Neuronal stem cell (in vitro differentiated cells): ENCODE data around the gene RIPPLY2.

Experiments used
- DNase-seq: peaks from one replicate; pipeline ENCODE4 v3.0.0-alpha.2; 2013; ENCODE audit warnings: low spot score
- H2AFZ ChIP-seq: one replicate; pipeline ENCODE4 v1.6.1; 2013; ENCODE audit warnings: mild to moderate bottlenecking, low read length, inconsistent platforms
- H2AK5ac ChIP-seq: 2 replicates; pipeline ENCODE4 v1.6.1; 2013; ENCODE audit warnings: low read depth, mild to moderate bottlenecking, inconsistent platforms, low read length, moderate library complexity, mixed read lengths
- H2BK120ac ChIP-seq: 2 replicates; pipeline ENCODE4 v1.6.1; 2013; ENCODE audit warnings: low read depth, mild to moderate bottlenecking, inconsistent platforms, low read length, moderate library complexity, mixed read lengths
- H2BK12ac ChIP-seq: one replicate; pipeline ENCODE4 v1.6.1; 2013; ENCODE audit warnings: low read length, inconsistent platforms
- H2BK15ac ChIP-seq: 2 replicates; pipeline ENCODE4 v1.6.1; 2013; ENCODE audit warnings: mild to moderate bottlenecking, low read length, inconsistent platforms, mixed read lengths
- H2BK5ac ChIP-seq: one replicate; pipeline ENCODE4 v1.6.1; 2013; ENCODE audit warnings: inconsistent platforms, mild to moderate bottlenecking, low read length, moderate library complexity
- H3K14ac ChIP-seq: one replicate; pipeline ENCODE4 v1.6.1; 2013; ENCODE audit warnings: low read length, inconsistent platforms
- H3K18ac ChIP-seq: 2 replicates; pipeline ENCODE4 v1.6.1; 2013; ENCODE audit warnings: low read length, inconsistent platforms
- H3K23ac ChIP-seq: 2 replicates; pipeline ENCODE4 v1.6.1; 2013; ENCODE audit warnings: low read depth, mild to moderate bottlenecking, mixed read lengths, low read length, inconsistent platforms; ENCODE audit not compliant: poor library complexity
- H3K27ac ChIP-seq: replicated peaks from 3 replicates; pipeline ENCODE4 v1.5.1; 2013; ENCODE audit warnings: low read length, inconsistent platforms
- H3K27me3 ChIP-seq, 3 experiments: 2 replicates each; pipeline ENCODE4 v1.6.1; 2013; ENCODE audit warnings: low read length in 3 of 3, mild to moderate bottlenecking in 2 of 3, inconsistent platforms in 1 of 3, low read depth in 1 of 3, mixed read lengths in 1 of 3, moderate library complexity in 1 of 3; ENCODE audit not compliant: control insufficient read depth in 3 of 3, insufficient read depth in 3 of 3
- H3K36me3 ChIP-seq, 2 donors: replicated peaks in 1 of 2; 2 replicates each; pipeline ENCODE4 v1.6.1; 2013; ENCODE audit warnings: low read length in 2 of 2; ENCODE audit not compliant: control insufficient read depth in 2 of 2, insufficient read depth in 2 of 2
- H3K4ac ChIP-seq: 2 replicates; pipeline ENCODE4 v1.6.1; 2013; ENCODE audit warnings: inconsistent platforms, mild to moderate bottlenecking, low read length, moderate library complexity
- H3K4me1 ChIP-seq, 2 donors: 1 replicate in 1 of 2; 2 replicates in 1 of 2; pipeline ENCODE4 v1.6.1; 2013; ENCODE audit warnings: low read length in 2 of 2, low read depth in 1 of 2; ENCODE audit not compliant: control insufficient read depth in 2 of 2, insufficient read depth in 1 of 2
- H3K4me2 ChIP-seq: one replicate; pipeline ENCODE4 v1.6.1; 2013; ENCODE audit warnings: mild to moderate bottlenecking, low read length, inconsistent platforms; ENCODE audit not compliant: insufficient read depth, poor library complexity, severe bottlenecking
- H3K4me3 ChIP-seq, 2 donors: 2 replicates each; pipeline ENCODE4 v1.5.1; 2013; ENCODE audit warnings: low read length in 2 of 2, mild to moderate bottlenecking in 2 of 2, inconsistent platforms in 1 of 2, moderate library complexity in 1 of 2
- H3K79me1 ChIP-seq: one replicate; pipeline ENCODE4 v1.6.1; 2013; ENCODE audit warnings: low read depth, mild to moderate bottlenecking, inconsistent platforms, low read length, moderate library complexity
- H3K9ac ChIP-seq: one replicate; pipeline ENCODE4 v1.6.1; 2013; ENCODE audit warnings: mild to moderate bottlenecking, low read depth, low read length, inconsistent platforms; ENCODE audit not compliant: poor library complexity
- H3K9me3 ChIP-seq, 2 donors: replicated peaks in 1 of 2; 2 replicates each; pipeline versions ENCODE3 to v1.6.1; 2013; ENCODE audit warnings: low read length in 2 of 2, mild to moderate bottlenecking in 2 of 2, inconsistent platforms in 1 of 2, low read depth in 1 of 2, mixed read lengths in 1 of 2, moderate library complexity in 1 of 2; ENCODE audit not compliant: control insufficient read depth in 2 of 2, insufficient read depth in 1 of 2
- H4K8ac ChIP-seq: one replicate; pipeline ENCODE4 v1.6.1; 2013; ENCODE audit warnings: low read depth, mild to moderate bottlenecking, inconsistent platforms, low read length, moderate library complexity
- H4K91ac ChIP-seq: one replicate; pipeline ENCODE4 v1.6.1; 2013; ENCODE audit warnings: low read length, low read depth, mild to moderate bottlenecking, inconsistent platforms; ENCODE audit not compliant: poor library complexity
- WGBS, 2 donors: extraction: QIAGEN DNeasy Blood & Tissue Kit; methylation state at CpG; one replicate each; pipeline ENCODE4 v1.1.7; 2013; ENCODE audit warnings: missing lambda C conversion rate in 2 of 2, mixed read lengths in 1 of 2; ENCODE audit not compliant: insufficient read length in 2 of 2, insufficient replicate concordance in 1 of 2; ENCODE audit errors: extremely low coverage in 2 of 2; 5-methylcytosine and 5-hydroxymethylcytosine counted together

RIPPLY2 gene

GRCh38 chr6:83878902-83879644, 25.9 kb downstream of the RIPPLY2 start:
- H3K79me1 ChIP-seq, result no peaks in the 10 kb centered on the region
- no peak overlapping the region for H2BK5ac ChIP-seq
- H3K9ac ChIP-seq, result no peak overlapping the region
- H4K91ac ChIP-seq, result no peak overlapping the region
- no peak overlapping the region for H3K23ac ChIP-seq
- H2AK5ac ChIP-seq, result no peak overlapping the region
- H3K4me2 ChIP-seq, result no peak overlapping the region
- no CpG with 5 or more reads among the region's 4 CpGs for WGBS, 2 donors
- H3K14ac ChIP-seq, result no peak overlapping the region
- DNase-seq, result no peak
- no peak overlapping the region for H3K18ac ChIP-seq
- no peaks in the 10 kb centered on the region for H3K4me1 ChIP-seq
- no peak overlapping the region for H3K4ac ChIP-seq
- no peak overlapping the region for H4K8ac ChIP-seq
- no peak overlapping the region for H3K4me3 ChIP-seq
- no peak overlapping the region for H2BK120ac ChIP-seq
- no peaks in the 10 kb centered on the region for H3K27me3 ChIP-seq
- no peak overlapping the region for H2BK12ac ChIP-seq
- no peak overlapping the region for H2AFZ ChIP-seq
- no peaks in the 10 kb centered on the region for H3K9me3 ChIP-seq
- no peak overlapping the region for H3K27ac ChIP-seq
- H2BK15ac ChIP-seq, result no peak overlapping the region
- H3K36me3 ChIP-seq, result no peaks in the 10 kb centered on the region

GRCh38 chr6:83879746-83880145, 26.6 kb downstream of the RIPPLY2 start:
- no peak overlapping the region for H3K23ac ChIP-seq
- no peak overlapping the region for H3K27ac ChIP-seq
- no peak overlapping the region for H3K18ac ChIP-seq
- no peak overlapping the region for H2BK5ac ChIP-seq
- no peaks in the 10 kb centered on the region for H3K4me1 ChIP-seq
- H2BK120ac ChIP-seq, result no peak overlapping the region
- H2AK5ac ChIP-seq, result no peak overlapping the region
- H3K9me3 ChIP-seq, result no peaks in the 10 kb centered on the region
- no peak overlapping the region for H3K9ac ChIP-seq
- no peak overlapping the region for H3K4ac ChIP-seq
- DNase-seq, result no peak
- no peak overlapping the region for H4K8ac ChIP-seq
- H2AFZ ChIP-seq, result no peak overlapping the region
- no peaks in the 10 kb centered on the region for H3K36me3 ChIP-seq
- no peak overlapping the region for H4K91ac ChIP-seq
- H3K79me1 ChIP-seq, result no peaks in the 10 kb centered on the region
- H3K4me2 ChIP-seq, result no peak overlapping the region
- no peak overlapping the region for H3K14ac ChIP-seq
- no peak overlapping the region for H2BK15ac ChIP-seq
- no peaks in the 10 kb centered on the region for H3K27me3 ChIP-seq
- no peak overlapping the region for H3K4me3 ChIP-seq
- no CpG with 5 or more reads among the region's 4 CpGs for WGBS, 2 donors
- no peak overlapping the region for H2BK12ac ChIP-seq

GRCh38 chr6:83883240-83883639, 30.1 kb downstream of the RIPPLY2 start:
- no peak overlapping the region for H3K4me3 ChIP-seq
- H2BK15ac ChIP-seq, result no peak overlapping the region
- no peak overlapping the region for H3K18ac ChIP-seq
- no peak overlapping the region for H3K9ac ChIP-seq
- H3K4ac ChIP-seq, result no peak overlapping the region
- no peak overlapping the region for H3K14ac ChIP-seq
- H3K4me1 ChIP-seq, result no peaks in the 10 kb centered on the region
- no peaks in the 10 kb centered on the region for H3K9me3 ChIP-seq
- no peak overlapping the region for H2BK12ac ChIP-seq
- DNase-seq, result no peak
- H2AK5ac ChIP-seq, result no peak overlapping the region
- H3K79me1 ChIP-seq, result no peaks in the 10 kb centered on the region
- H2BK5ac ChIP-seq, result no peak overlapping the region
- no CpG with 5 or more reads among the region's 2 CpGs for WGBS, 2 donors
- H3K23ac ChIP-seq, result no peak overlapping the region
- no peak overlapping the region for H2BK120ac ChIP-seq
- H4K8ac ChIP-seq, result no peak overlapping the region
- H3K36me3 ChIP-seq, result no peaks in the 10 kb centered on the region
- no peak overlapping the region for H3K4me2 ChIP-seq
- no peaks in the 10 kb centered on the region for H3K27me3 ChIP-seq
- H2AFZ ChIP-seq, result no peak overlapping the region
- no peak overlapping the region for H4K91ac ChIP-seq
- H3K27ac ChIP-seq, result no peak overlapping the region

- H3K4me1 ChIP-seq, result no peaks in the 10 kb centered on the region
- no peak overlapping the region for H4K8ac ChIP-seq
- no peak overlapping the region for H2AK5ac ChIP-seq
- no peaks in the 10 kb centered on the region for H3K79me1 ChIP-seq
- no peak overlapping the region for H3K4me2 ChIP-seq
- H3K9ac ChIP-seq, result no peak overlapping the region
- no peaks in the 10 kb centered on the region for H3K36me3 ChIP-seq
- no peak overlapping the region for H2BK15ac ChIP-seq
- H3K27ac ChIP-seq, result no peak overlapping the region
- no peak overlapping the region for H3K18ac ChIP-seq
- H3K4ac ChIP-seq, result no peak overlapping the region
- peaks cover 0 to 3% of the 10 kb centered on the region in 2 donors for H3K9me3 ChIP-seq
- H3K27me3 ChIP-seq, result no peaks in the 10 kb centered on the region
- no peak overlapping the region for H3K4me3 ChIP-seq
- H2AFZ ChIP-seq, result no peak overlapping the region
- WGBS, 2 donors, result no CpG with 5 or more reads among the region's 4 CpGs
- no peak overlapping the region for H3K23ac ChIP-seq
- DNase-seq, result peak; percentile 21
- no peak overlapping the region for H3K14ac ChIP-seq
- H2BK5ac ChIP-seq, result no peak overlapping the region
- no peak overlapping the region for H2BK120ac ChIP-seq
- H4K91ac ChIP-seq, result no peak overlapping the region
- H2BK12ac ChIP-seq, result no peak overlapping the region
Observed at GRCh38 chr6:83884523-83884922, 31.4 kb downstream of the RIPPLY2 start.
